C4-2B (cell line): ENCODE results near the gene SLC39A11.

ENCODE experiments used
- CTCF ChIP-seq: fragments of 450-650 bp; conservative IDR thresholded peaks from 2 replicates; pipeline ENCODE4 v1.5.1; 2017; ENCODE audit warnings: mild to moderate bottlenecking
- ZFX ChIP-seq: fragments of 450-650 bp; IDR thresholded peaks from 2 replicates; pipeline ENCODE4 v1.6.1; 2017

- TF ChIP-seq CTCF (no peak), ZFX (no peak)
These were observed 328.5 kb downstream of the SLC39A11 start for GRCh38 chr17:72763981-72764380.
